H1 (cell line): ENCODE results near the gene MTIF3.

ENCODE experiments used
- CBX8 ChIP-seq: fragments of 300-800, 300-1000 bp; sonication (generic); IDR thresholded peaks from 2 replicates; pipeline ENCODE4 v1.7.1; 2016; ENCODE audit warnings: low read depth, low read length, borderline replicate concordance
- CHD2 ChIP-seq: IDR thresholded peaks from 2 replicates; pipeline ENCODE4 v1.6.1; 2012; ENCODE audit warnings: low read length, improper control_type of control experiment
- CTCF ChIP-seq, 3 experiments: IDR thresholded peaks; 1 replicate in 2 of 3; 2 replicates in 1 of 3; pipeline versions ENCODE4 v1.5.1 to v1.6.1; 2011; ENCODE audit warnings: low read length in 3 of 3, mild to moderate bottlenecking in 3 of 3, inconsistent platforms in 2 of 3, low read depth in 1 of 3, moderate library complexity in 1 of 3; ENCODE audit not compliant: insufficient read depth in 1 of 3; ENCODE audit errors: control extremely low read depth in 1 of 3
- EZH2 ChIP-seq: fragments of 200-600 bp; sonication (generic); IDR thresholded peaks from 2 replicates; pipeline ENCODE4 v1.7.1; 2012; ENCODE audit warnings: low read depth, mild to moderate bottlenecking, moderate library complexity, low read length, inconsistent platforms; ENCODE audit not compliant: severe bottlenecking
- JUND ChIP-seq: IDR thresholded peaks from 2 replicates; pipeline ENCODE4 v1.6.1; 2011; ENCODE audit warnings: mild to moderate bottlenecking, improper control_type of control experiment, low read length
- POLR2A ChIP-seq, 2 experiments: IDR thresholded peaks; 1 replicate in 1 of 2; 2 replicates in 1 of 2; pipeline ENCODE4 v1.6.1; 2011; ENCODE audit warnings: low read depth in 2 of 2, low read length in 2 of 2, mild to moderate bottlenecking in 2 of 2; ENCODE audit errors: control extremely low read depth in 1 of 2
- POLR2AphosphoS5 ChIP-seq: IDR thresholded peaks from 2 replicates; pipeline ENCODE4 v1.6.1; 2011; ENCODE audit warnings: low read depth, low read length
- SUZ12 ChIP-seq: fragments of 200-600 bp; sonication (generic); IDR thresholded peaks from 2 replicates; pipeline ENCODE4 v1.6.1; 2012; ENCODE audit warnings: mild to moderate bottlenecking, inconsistent platforms, low read length, moderate library complexity, mixed read lengths

GRCh38 chr13:27425918-27426630, 24.3 kb downstream of the MTIF3 start:
- TF ChIP-seq SUZ12 (no peak), POLR2A (IDR thresholded peaks at IDR 0.05; ENCODE audit: control extremely low read depth in 1 of 2, low read depth in 2 of 2, low read length in 2 of 2) (no peak), EZH2 (no peak), POLR2AphosphoS5 (no peak), CTCF (IDR thresholded peaks at IDR 0.05; ENCODE audit: control extremely low read depth in 1 of 3, insufficient read depth in 1 of 3, low read depth in 1 of 3, low read length in 3 of 3) (peak; percentile 55 to 65 (median 64)), CHD2 (no peak), JUND (peak; percentile 89), CBX8 (no peak)
